CD4-positive, CD25-positive, alpha-beta regulatory T cell (primary cell): ENCODE results near the gene MRPL10. TPM values are rescaled to one million over a fixed set of nuclear protein-coding genes. Genes with fewer than 3 reads are reported as not detected.

Experiments
- ATAC-seq, 2 donors: fragments of 150-1000 bp; cut with Tn5 transposase; one replicate each; pipeline ENCODE4 v1.10.0; 2021; ENCODE audit warnings: low read depth in 2 of 2, moderate number of reproducible peaks in 2 of 2, moderate library complexity in 1 of 2
- DNase-seq, 3 donors: peaks; one replicate each; pipeline versions ENCODE4 v3.0.0 to v3.0.0-alpha.2; 2012 to 2022; ENCODE audit warnings: mixed read lengths in 1 of 3
- H3K27ac ChIP-seq: one replicate; pipeline ENCODE4 v1.7.0; 2013; ENCODE audit warnings: mild to moderate bottlenecking, low read length; ENCODE audit not compliant: insufficient read depth, poor library complexity, severe bottlenecking
- H3K27me3 ChIP-seq: one replicate; pipeline ENCODE4 v1.7.0; 2013; ENCODE audit warnings: low read length; ENCODE audit not compliant: control insufficient read depth, insufficient read depth
- H3K36me3 ChIP-seq: one replicate; pipeline ENCODE4 v1.7.0; 2013; ENCODE audit warnings: mild to moderate bottlenecking, low read length, moderate library complexity; ENCODE audit not compliant: control insufficient read depth, insufficient read depth
- H3K4me1 ChIP-seq: 2 replicates; pipeline ENCODE4 v1.7.0; 2013; ENCODE audit warnings: mild to moderate bottlenecking, low read length; ENCODE audit not compliant: insufficient read depth, control insufficient read depth, poor library complexity, severe bottlenecking
- H3K4me3 ChIP-seq: one replicate; pipeline ENCODE4 v1.7.0; 2013; ENCODE audit warnings: low read depth, mild to moderate bottlenecking, low read length, moderate library complexity
- H3K9me3 ChIP-seq, 2 experiments: 1 replicate in 1 of 2; 2 replicates in 1 of 2; pipeline ENCODE4 v1.7.0; 2013; ENCODE audit warnings: low read length in 2 of 2, mild to moderate bottlenecking in 1 of 2, moderate library complexity in 1 of 2; ENCODE audit not compliant: control insufficient read depth in 2 of 2
- H3K27ac Mint-ChIP-seq, 3 donors: one replicate each; pipeline ENCODE4 v1.8.0; 2020 to 2022; ENCODE audit warnings: mild to moderate bottlenecking in 3 of 3, mixed read lengths in 3 of 3, moderate library complexity in 2 of 3
- H3K27me3 Mint-ChIP-seq: one replicate; pipeline ENCODE4 v1.8.0; 2022; ENCODE audit warnings: mild to moderate bottlenecking, mixed read lengths
- H3K36me3 Mint-ChIP-seq: one replicate; pipeline ENCODE4 v1.8.0; 2020; ENCODE audit warnings: mixed read lengths
- H3K4me1 Mint-ChIP-seq, 4 donors: one replicate each; pipeline ENCODE4 v1.8.0; 2020 to 2022; ENCODE audit warnings: mixed read lengths in 4 of 4, mild to moderate bottlenecking in 1 of 4
- H3K4me3 Mint-ChIP-seq, 4 donors: one replicate each; pipeline ENCODE4 v1.8.0; 2020 to 2022; ENCODE audit warnings: mild to moderate bottlenecking in 4 of 4, mixed read lengths in 4 of 4, moderate library complexity in 3 of 4
- H3K9me3 Mint-ChIP-seq, 7 donors: one replicate each; pipeline ENCODE4 v1.8.0; 2020 to 2022; ENCODE audit warnings: mixed read lengths in 7 of 7, mild to moderate bottlenecking in 3 of 7, moderate library complexity in 2 of 7
- polyA plus RNA-seq, 4 donors: library from polyadenylated mRNA; unstranded; fragments of 300-500 nt; fragmentation: Illumina TruSeq; gene quantifications; one replicate each; pipeline ENCODE4 v1.2.3, GENCODE V29; 2021
- total RNA-seq: library from RNA; stranded (reverse); gene quantifications from one replicate; pipeline ENCODE4 v1.2.3, GENCODE V29; 2022

Gene MRPL10
- total and polyA plus RNA-seq, 5 donors from 2014 or later = 40.8 to 58.8 (median 52.0) TPM

- Mint-ChIP-seq H3K9me3 (no peaks in the 10 kb centered on the region), H3K27ac (no peak overlapping the region), H3K27me3 (peaks cover 15% of the 10 kb centered on the region), H3K36me3 (no peaks in the 10 kb centered on the region), H3K4me1 (peaks cover 0 to 3% (median 0%) of the 10 kb centered on the region in 4 donors), H3K4me3 (no peak overlapping the region)
- Histone ChIP-seq H3K27me3 (no peaks in the 10 kb centered on the region), H3K4me1 (no peaks in the 10 kb centered on the region), H3K4me3 (no peak overlapping the region), H3K9me3 (no peaks in the 10 kb centered on the region), H3K36me3 (no peaks in the 10 kb centered on the region), H3K27ac (no peak overlapping the region)
- no peak for ATAC-seq
- DNase-seq = no peak
Measured at GRCh38 chr17:47801176-47801765, 30.1 kb downstream of the MRPL10 start.

GRCh38 chr17:47800686-47801085, 30.7 kb downstream of the MRPL10 start:
- H3K27ac ChIP-seq = no peak overlapping the region
- no peaks in the 10 kb centered on the region for H3K27me3 ChIP-seq
- H3K9me3 ChIP-seq = no peaks in the 10 kb centered on the region
- peaks cover 0 to 3% (median 0%) of the 10 kb centered on the region in 4 donors for H3K4me1 Mint-ChIP-seq
- no peak overlapping the region for H3K4me3 ChIP-seq
- no peaks in the 10 kb centered on the region for H3K36me3 ChIP-seq
- H3K27ac Mint-ChIP-seq = no peak overlapping the region
- no peak for DNase-seq
- H3K27me3 Mint-ChIP-seq = peaks cover 15% of the 10 kb centered on the region
- no peak for ATAC-seq
- no peaks in the 10 kb centered on the region for H3K36me3 Mint-ChIP-seq
- H3K9me3 Mint-ChIP-seq = no peaks in the 10 kb centered on the region
- no peak overlapping the region for H3K4me3 Mint-ChIP-seq
- no peaks in the 10 kb centered on the region for H3K4me1 ChIP-seq

- no peaks in the 10 kb centered on the region for H3K36me3 Mint-ChIP-seq
- peaks cover 0 to 3% (median 0%) of the 10 kb centered on the region in 4 donors for H3K4me1 Mint-ChIP-seq
- no peak overlapping the region for H3K4me3 Mint-ChIP-seq
- H3K9me3 Mint-ChIP-seq = no peaks in the 10 kb centered on the region
- peaks cover 41% of the 10 kb centered on the region for H3K27me3 Mint-ChIP-seq
- H3K27ac ChIP-seq = no peak overlapping the region
- H3K4me1 ChIP-seq = no peaks in the 10 kb centered on the region
- H3K27me3 ChIP-seq = peaks cover 9% of the 10 kb centered on the region
- H3K36me3 ChIP-seq = no peaks in the 10 kb centered on the region
- no peak overlapping the region for H3K27ac Mint-ChIP-seq
- H3K9me3 ChIP-seq = no peaks in the 10 kb centered on the region
- H3K4me3 ChIP-seq = no peak overlapping the region
- ATAC-seq (no peak), DNase-seq (no peak)
Measured at GRCh38 chr17:47797797-47798196, 33.5 kb downstream of the MRPL10 start.

GRCh38 chr17:47792979-47793378, 38.4 kb downstream of the MRPL10 start:
- Histone ChIP-seq H3K27me3 (peaks cover 30% of the 10 kb centered on the region), H3K27ac (no peak overlapping the region), H3K4me3 (no peak overlapping the region), H3K4me1 (peaks cover 8% of the 10 kb centered on the region), H3K36me3 (no peaks in the 10 kb centered on the region), H3K9me3 (no peaks in the 10 kb centered on the region)
- Mint-ChIP-seq H3K27me3 (peaks cover 74% of the 10 kb centered on the region), H3K36me3 (no peaks in the 10 kb centered on the region), H3K27ac (no peak overlapping the region), H3K4me1 (peaks cover 0 to 11% (median 5%) of the 10 kb centered on the region in 4 donors), H3K9me3 (peaks cover 0 to 3% (median 0%) of the 10 kb centered on the region in 7 donors), H3K4me3 (no peak overlapping the region)
- DNase-seq = no peak
- ATAC-seq = no peak

- Mint-ChIP-seq H3K27me3 (peaks cover 72% of the 10 kb centered on the region), H3K36me3 (no peaks in the 10 kb centered on the region), H3K9me3 (peaks cover 0 to 3% (median 0%) of the 10 kb centered on the region in 7 donors), H3K4me1 (peaks cover 0 to 11% (median 5%) of the 10 kb centered on the region in 4 donors), H3K4me3 (no peak overlapping the region), H3K27ac (no peak overlapping the region)
- Histone ChIP-seq H3K4me3 (no peak overlapping the region), H3K27ac (no peak overlapping the region), H3K4me1 (peaks cover 8% of the 10 kb centered on the region), H3K36me3 (no peaks in the 10 kb centered on the region), H3K27me3 (peaks cover 30% of the 10 kb centered on the region), H3K9me3 (no peaks in the 10 kb centered on the region)
- no peak for DNase-seq
- no peak for ATAC-seq
Measured at GRCh38 chr17:47792457-47792856, 38.9 kb downstream of the MRPL10 start.

- H3K4me3 ChIP-seq = no peak overlapping the region
- DNase-seq = no peak
- H3K27ac Mint-ChIP-seq = no peak overlapping the region
- H3K4me3 Mint-ChIP-seq = peak overlapping the region in 1 of 4 donors; percentile 47
- H3K36me3 Mint-ChIP-seq = no peaks in the 10 kb centered on the region
- no peaks in the 10 kb centered on the region for H3K9me3 ChIP-seq
- peaks cover 8% of the 10 kb centered on the region for H3K4me1 ChIP-seq
- peaks cover 30% of the 10 kb centered on the region for H3K27me3 ChIP-seq
- peaks cover 78% of the 10 kb centered on the region for H3K27me3 Mint-ChIP-seq
- H3K36me3 ChIP-seq = no peaks in the 10 kb centered on the region
- H3K27ac ChIP-seq = no peak overlapping the region
- ATAC-seq = no peak
- peaks cover 0 to 3% (median 0%) of the 10 kb centered on the region in 7 donors for H3K9me3 Mint-ChIP-seq
- peaks cover 0 to 11% (median 5%) of the 10 kb centered on the region in 4 donors for H3K4me1 Mint-ChIP-seq
Measured at GRCh38 chr17:47791025-47791424, 40.3 kb downstream of the MRPL10 start.

- DNase-seq (peak in 2 of 3 donors; percentile 30 to 64), ATAC-seq (peak; percentile 73 to 74)
- H3K36me3 Mint-ChIP-seq = no peaks in the 10 kb centered on the region
- peaks cover 0 to 11% (median 5%) of the 10 kb centered on the region in 4 donors for H3K4me1 Mint-ChIP-seq
- no peaks in the 10 kb centered on the region for H3K9me3 ChIP-seq
- H3K36me3 ChIP-seq = no peaks in the 10 kb centered on the region
- peaks cover 8% of the 10 kb centered on the region for H3K4me1 ChIP-seq
- H3K27me3 Mint-ChIP-seq = peaks cover 81% of the 10 kb centered on the region
- no peak overlapping the region for H3K27ac Mint-ChIP-seq
- H3K4me3 ChIP-seq = no peak overlapping the region
- peaks cover 36% of the 10 kb centered on the region for H3K27me3 ChIP-seq
- H3K4me3 Mint-ChIP-seq = peak overlapping the region in 3 of 4 donors; percentile 47 to 68 (median 62)
- H3K9me3 Mint-ChIP-seq = peaks cover 0 to 3% (median 0%) of the 10 kb centered on the region in 7 donors
- no peak overlapping the region for H3K27ac ChIP-seq
Measured at GRCh38 chr17:47789611-47790561, 41.5 kb downstream of the MRPL10 start.
